Suppressor macrophage treated with lipopolysaccharide for 4 hours (primary cell): ENCODE results near the gene TNF.

Experiments
- DNase-seq: peaks from one replicate; pipeline ENCODE4 v3.0.0-alpha.2; 2020

TNF gene

GRCh38 chr6:31575335-31575901, at the start of gene TNF:
TNF (plus strand) TSS chr6:31575565; CDS start chr6:31575742, 177 bp downstream.
- peak; percentile 97 for DNase-seq

GRCh38 chr6:31525932-31526591, 49.3 kb upstream of the TNF start:
- DNase-seq, result no peak

DNA sequence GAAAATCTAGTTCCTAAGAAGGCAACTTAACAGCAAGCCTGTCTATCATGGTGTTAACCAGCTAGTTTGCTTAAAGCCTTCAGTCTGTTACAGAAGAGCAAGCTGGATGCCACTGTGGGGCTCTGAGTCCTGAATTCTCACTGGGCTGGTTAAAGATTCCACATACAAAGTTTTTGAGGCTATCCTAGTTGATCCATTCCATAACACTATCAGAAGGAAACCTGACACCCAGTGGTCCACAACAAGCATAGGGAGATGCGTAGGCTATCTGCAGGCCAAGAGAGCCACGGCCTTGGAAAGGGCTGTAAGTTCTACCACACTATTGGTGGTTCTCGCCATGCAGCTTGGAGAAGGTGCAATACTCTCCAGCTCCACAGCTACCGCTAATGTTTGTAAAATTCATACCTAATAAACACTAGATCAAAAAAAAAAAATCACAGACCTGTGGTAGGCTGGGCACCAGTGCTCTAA, 47.0 kb upstream of the TNF start:
- DNase-seq, result no peak

DNA sequence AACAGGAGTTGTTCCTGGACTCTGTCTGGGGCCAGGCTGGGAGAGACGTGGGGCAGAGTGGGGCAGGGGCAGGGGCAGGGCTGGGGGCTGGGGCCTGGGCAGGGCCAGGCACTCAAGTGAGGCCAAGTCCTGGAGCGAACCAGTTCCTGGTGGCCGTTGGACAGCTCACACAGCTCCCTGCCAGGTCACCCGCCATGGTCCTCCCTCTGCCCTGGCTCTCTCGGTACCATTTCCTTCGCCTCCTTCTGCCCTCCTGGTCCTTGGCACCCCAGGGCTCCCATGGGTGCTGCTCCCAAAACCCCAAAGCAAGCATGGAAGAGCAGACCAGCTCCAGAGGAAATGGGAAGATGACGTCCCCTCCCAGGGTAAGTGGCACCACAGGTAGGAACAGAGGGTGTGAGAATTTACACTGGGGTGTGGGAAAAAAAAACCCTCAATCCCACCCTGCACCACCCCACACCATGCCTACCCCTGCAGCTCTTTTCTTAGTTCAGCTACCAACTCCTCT, 46.5 kb upstream of the TNF start, which contains the start of gene MCCD1:
TSS of gene MCCD1 (plus strand) at position 142 of the 508 bp plus-strand sequence. CDS start at position 195, 53 bp downstream.
- no peak for DNase-seq

DNA sequence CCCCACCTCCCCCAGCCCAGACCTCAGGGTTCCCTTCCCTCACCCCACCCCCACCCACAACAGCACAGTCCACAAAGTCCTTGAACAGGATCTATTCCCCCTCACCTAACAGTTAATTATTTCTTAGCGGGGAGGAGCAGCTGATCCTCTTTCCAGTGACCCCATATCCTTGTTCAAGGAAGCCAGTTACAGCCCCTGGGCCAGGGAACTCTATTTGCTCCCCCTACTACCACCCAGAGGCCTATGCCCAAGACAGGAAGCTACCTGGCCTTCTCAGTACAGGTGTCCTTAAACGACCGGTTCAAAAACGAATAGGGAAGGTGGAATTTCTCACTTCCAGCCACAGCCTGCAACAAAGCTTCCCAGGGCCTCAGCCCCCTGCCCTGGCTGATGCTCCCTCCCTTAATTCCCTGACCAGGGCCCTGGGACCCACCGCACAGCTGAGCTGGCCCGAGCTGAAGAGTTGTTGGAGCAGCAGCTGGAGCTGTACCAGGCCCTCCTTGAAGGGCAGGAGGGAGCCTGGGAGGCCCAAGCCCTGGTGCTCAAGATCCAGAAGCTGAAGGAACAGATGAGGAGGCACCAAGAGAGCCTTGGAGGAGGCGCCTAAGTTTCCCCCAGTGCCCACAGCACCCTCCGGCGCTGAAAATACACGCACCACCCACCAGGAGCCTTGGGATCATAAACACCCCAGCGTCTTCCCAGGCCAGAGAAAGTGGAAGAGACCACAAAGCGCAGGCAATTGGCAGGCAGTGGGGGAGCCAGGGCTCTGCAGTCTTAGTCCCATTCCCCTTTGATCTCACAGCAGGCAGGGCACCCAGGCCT, 45.8 kb upstream of the TNF start:
- no peak for DNase-seq

GRCh38 chr6:31530659-31531058, 44.7 kb upstream of the TNF start:
- no peak for DNase-seq

- no peak for DNase-seq
These were observed 44.2 kb upstream of the TNF start for GRCh38 chr6:31531162-31531561.

- DNase-seq, result no peak
These were observed 43.4 kb upstream of the TNF start for GRCh38 chr6:31531771-31532643.

- no peak for DNase-seq
These were observed 42.5 kb upstream of the TNF start for GRCh38 chr6:31532644-31533454.

GRCh38 chr6:31533455-31533841, 41.9 kb upstream of the TNF start:
- no peak for DNase-seq

GRCh38 chr6:31534011-31534410, 41.4 kb upstream of the TNF start:
- DNase-seq, result no peak

GRCh38 chr6:31534521-31535040, 40.8 kb upstream of the TNF start:
- DNase-seq, result no peak

GRCh38 chr6:31535538-31536324, 39.6 kb upstream of the TNF start:
- no peak for DNase-seq

DNA sequence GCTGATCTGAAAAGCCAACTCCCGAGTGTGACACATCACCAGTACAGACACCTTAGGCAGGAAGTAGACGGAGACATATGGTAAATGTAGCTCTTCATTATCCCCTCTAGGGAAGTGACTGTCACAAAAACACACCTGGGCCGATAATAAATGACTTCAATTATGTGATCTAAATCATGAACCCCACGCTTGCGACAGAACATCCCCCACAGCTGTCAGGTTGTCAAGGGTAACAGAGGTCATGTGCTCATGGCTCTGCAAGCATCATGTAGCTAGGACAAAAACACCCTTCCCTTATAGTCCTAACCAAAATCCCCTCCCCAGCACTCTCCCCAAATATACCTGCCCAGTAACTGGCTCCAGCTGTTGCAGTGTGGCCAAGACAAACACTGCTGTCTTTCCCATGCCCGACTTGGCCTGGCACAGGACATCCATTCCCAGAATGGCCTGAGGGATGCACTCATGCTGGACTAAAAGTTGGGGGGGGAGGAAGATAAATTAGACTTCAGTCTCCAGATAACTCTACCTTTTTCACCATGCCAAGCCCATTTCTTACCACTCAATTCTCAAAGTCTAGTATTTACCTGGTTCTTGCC, 36.5 kb upstream of the TNF start:
- no peak for DNase-seq

DNA sequence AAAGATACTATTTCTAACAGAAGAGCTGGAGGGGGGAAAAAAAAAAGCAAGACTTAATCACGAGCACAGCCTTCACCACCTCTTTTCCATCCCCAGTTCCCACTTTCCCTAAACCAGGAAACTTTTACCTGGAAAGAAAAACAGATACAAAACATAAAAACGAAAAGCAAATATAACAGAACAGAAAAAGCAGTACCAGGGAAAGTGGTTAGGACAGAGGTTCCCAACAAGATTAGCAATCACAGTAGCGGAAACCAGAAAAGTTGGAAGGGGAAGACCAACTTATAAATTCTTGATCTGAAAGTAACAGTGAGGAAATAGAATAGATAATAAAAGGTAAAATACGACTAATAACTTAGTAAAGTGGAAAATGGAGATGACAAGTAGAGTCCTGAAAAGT, 34.7 kb upstream of the TNF start:
- DNase-seq, result no peak

DNA sequence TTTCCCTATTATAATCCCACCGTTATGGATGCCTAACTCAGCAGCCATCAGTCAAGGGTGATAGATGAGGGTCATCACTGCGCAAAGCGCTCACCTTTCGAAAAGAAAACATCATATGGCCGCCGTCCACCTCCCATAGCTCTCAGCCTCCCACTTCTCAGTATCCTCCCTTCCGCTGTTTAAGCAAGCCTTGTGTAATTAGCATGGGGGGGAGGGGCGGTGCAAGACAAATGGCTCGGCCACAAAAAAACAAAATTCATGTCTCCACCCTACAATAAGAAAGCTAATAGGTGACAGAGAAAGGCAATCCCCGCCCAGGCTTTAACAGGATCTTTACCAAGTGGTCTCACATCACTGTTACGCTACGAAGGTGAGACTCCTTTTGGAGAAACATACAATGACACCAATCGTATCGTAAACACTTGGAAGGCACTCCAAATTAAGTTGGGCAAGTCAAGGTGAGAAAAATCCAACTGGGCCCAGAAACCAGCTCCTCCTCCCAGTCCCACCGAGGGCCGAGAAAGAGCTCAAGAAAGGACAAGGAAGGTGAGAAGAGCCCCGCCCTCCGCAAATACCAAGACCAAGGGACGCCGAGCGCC, 34.2 kb upstream of the TNF start:
- DNase-seq, result peak; percentile 68

DNA sequence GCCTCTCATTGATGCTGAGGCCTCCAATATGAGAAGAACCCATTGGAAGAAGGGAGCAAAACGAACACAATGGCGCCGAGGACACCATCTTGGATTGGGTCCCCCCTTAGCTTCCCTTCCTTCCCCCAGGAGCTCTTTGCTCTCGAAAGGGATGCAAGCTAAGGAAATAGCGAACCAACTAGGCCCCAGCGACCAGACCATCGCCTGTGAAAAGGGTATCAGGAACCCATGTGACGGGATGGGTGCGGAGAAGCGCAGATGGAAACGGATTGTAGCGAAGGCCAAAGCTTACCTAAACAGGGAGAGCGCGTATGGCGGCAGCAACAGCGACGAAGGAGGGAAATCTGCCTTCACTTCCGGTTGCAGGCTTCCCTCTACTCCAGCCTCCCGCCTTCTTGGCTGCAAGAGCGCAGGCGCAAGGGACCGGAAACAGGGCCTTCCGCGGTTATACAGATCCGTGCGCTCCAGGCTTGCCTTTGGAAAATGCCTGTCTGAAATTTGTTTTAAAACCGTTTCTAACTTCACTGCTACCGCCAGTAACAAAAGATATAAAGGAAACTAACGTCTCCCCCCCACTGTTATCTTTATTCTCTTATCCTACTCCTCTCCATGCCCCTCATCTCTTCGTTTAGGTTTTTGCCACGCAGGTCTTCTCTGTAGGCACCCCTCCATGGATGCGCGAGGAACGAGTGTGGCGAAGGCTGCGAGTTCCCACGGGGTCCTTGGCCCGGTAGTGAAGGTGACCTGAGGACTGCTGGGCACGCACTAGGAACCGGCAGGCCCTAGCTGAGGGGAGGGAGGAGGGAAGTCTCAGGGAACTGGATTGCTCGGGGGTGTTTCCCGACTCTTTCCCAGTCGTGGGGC, 33.5 kb upstream of the TNF start, which contains the start of gene DDX39B:
TSS of gene DDX39B (minus strand) at position 346 of the 864 bp plus-strand sequence. CDS start 1,471 bp downstream, outside the sequence.
- DNase-seq, result peak; percentile 98

GRCh38 chr6:31543639-31544038, 31.7 kb upstream of the TNF start:
- DNase-seq, result no peak

GRCh38 chr6:31544676-31545075, 30.7 kb upstream of the TNF start:
- DNase-seq, result no peak
